ENCODE measurements around the gene SUSD4. TPM values are rescaled to one million over a fixed set of nuclear protein-coding genes. Genes with fewer than 3 reads are reported as not detected.

The SUSD4 gene, protein sequence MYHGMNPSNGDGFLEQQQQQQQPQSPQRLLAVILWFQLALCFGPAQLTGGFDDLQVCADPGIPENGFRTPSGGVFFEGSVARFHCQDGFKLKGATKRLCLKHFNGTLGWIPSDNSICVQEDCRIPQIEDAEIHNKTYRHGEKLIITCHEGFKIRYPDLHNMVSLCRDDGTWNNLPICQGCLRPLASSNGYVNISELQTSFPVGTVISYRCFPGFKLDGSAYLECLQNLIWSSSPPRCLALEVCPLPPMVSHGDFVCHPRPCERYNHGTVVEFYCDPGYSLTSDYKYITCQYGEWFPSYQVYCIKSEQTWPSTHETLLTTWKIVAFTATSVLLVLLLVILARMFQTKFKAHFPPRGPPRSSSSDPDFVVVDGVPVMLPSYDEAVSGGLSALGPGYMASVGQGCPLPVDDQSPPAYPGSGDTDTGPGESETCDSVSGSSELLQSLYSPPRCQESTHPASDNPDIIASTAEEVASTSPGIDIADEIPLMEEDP
- total RNA-seq (ENCODE audit: low replicate concordance): 1.6 and 3.5 TPM in 2 replicates

DNA sequence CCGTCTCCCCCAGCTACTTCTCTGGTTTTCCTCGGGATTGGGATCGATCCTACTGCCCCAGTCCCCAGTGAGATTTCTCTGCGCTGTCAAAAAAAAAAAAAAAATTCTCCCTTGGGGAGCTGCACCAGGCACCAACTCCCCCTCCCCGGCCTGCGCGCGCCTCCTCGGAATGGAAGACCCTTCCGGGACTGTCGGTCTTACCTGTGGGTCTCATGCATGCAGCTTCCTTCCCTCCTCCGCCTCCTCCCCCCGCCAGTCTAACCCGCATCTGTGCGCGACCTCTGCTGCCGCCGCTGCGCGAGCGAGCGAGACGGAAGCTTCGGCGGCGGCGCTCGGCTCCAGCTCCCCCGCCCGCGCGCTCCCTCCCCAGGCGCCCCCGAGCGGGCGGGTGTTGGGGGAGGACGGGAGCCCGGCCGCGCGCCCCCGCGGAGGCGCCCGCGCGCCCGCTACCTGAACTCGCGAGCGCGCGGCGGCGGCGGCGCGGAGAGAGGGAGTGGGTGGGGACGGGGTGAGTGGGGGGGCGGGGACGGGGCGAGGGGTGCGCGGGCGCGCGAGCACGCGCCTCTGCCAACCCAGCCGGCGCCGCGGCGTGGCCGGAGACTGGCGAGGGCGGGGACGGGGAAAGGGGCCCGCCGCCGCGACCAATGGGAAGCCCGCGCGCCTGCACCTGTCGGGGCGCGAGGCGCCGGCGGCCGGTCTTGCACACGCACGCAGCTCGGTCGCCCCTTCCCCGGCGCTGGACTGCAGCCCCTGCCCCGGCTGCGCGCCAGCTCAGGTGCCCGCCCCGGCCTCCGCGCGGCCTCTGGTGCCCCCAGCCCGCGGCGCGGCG lies at the start of gene SUSD4:
SUSD4 (minus strand) TSS at position 321 of the 829 bp plus-strand sequence. CDS start 751 bp downstream, outside the sequence.
- no peaks in the 10 kb centered on the region for H3K79me2 ChIP-seq (ENCODE audit: low read depth)
- H4K20me1 ChIP-seq (ENCODE audit: low read depth): peaks cover 4% of the 10 kb centered on the region
- H3K27me3 ChIP-seq: peaks cover 73% of the 10 kb centered on the region
- peak within 1 kb of the TSS; percentile 97 for H3K4me2 ChIP-seq
- peaks cover 9% of the 10 kb centered on the region for H3K4me1 Mint-ChIP-seq
- no peaks in the 10 kb centered on the region for H3K9me3 ChIP-seq (ENCODE audit: low read depth)
- no peak within 1 kb of the TSS for H3K9ac ChIP-seq
- H2AFZ ChIP-seq (replicated peaks): peak within 1 kb of the TSS; percentile 68
- peak within 1 kb of the TSS; percentile 90 for H3K4me3 Mint-ChIP-seq
- H3K9me3 Mint-ChIP-seq: no peaks in the 10 kb centered on the region
- DNase-seq (ENCODE audit: low spot score): peak; percentile 90
- peaks cover 27% of the 10 kb centered on the region for H3F3A ChIP-seq (ENCODE audit: low read depth)
- TF ChIP-seq EZH2phosphoT487 (IDR thresholded peaks at IDR 0.05) (no peak), EZH2 (IDR thresholded peaks at IDR 0.05) (no peak)
- TF ChIP-seq, protein P1, sequence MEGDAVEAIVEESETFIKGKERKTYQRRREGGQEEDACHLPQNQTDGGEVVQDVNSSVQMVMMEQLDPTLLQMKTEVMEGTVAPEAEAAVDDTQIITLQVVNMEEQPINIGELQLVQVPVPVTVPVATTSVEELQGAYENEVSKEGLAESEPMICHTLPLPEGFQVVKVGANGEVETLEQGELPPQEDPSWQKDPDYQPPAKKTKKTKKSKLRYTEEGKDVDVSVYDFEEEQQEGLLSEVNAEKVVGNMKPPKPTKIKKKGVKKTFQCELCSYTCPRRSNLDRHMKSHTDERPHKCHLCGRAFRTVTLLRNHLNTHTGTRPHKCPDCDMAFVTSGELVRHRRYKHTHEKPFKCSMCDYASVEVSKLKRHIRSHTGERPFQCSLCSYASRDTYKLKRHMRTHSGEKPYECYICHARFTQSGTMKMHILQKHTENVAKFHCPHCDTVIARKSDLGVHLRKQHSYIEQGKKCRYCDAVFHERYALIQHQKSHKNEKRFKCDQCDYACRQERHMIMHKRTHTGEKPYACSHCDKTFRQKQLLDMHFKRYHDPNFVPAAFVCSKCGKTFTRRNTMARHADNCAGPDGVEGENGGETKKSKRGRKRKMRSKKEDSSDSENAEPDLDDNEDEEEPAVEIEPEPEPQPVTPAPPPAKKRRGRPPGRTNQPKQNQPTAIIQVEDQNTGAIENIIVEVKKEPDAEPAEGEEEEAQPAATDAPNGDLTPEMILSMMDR (IDR thresholded peaks at IDR 0.05): no peak
- H3K36me3 ChIP-seq: no peaks in the 10 kb centered on the region
- no peak within 1 kb of the TSS for H3K27ac ChIP-seq
- H3K4me3 ChIP-seq: peak within 1 kb of the TSS; percentile 65
- H3K4me1 ChIP-seq: peaks cover 12% of the 10 kb centered on the region
- H3K36me3 Mint-ChIP-seq: no peaks in the 10 kb centered on the region
- H3K27me3 Mint-ChIP-seq (ENCODE audit: insufficient read depth, low read depth): peaks cover 34% of the 10 kb centered on the region
- no peak within 1 kb of the TSS for H3K27ac Mint-ChIP-seq

DNA sequence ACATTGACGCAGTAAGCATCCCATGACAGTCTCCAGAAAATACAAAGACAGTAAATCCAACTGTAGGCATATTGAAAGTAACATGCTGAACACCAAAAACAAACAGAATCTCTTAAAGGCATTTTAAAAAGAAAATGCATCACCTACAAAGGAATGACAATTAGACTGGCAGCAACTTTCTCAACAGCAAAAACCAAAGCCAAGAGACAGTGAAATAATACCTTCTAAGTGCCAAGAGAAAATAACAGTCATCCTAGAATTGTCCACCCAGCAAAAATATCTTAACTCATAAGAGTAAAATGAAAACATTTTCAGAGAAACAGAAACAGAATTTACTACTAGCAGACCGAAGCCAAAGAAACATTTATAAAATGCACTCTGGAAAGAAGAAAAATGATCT lies 49.2 kb upstream of the SUSD4 start:
- no peak overlapping the region for H3K27ac Mint-ChIP-seq
- no peaks in the 10 kb centered on the region for H3K27me3 Mint-ChIP-seq (ENCODE audit: insufficient read depth, low read depth)
- TF ChIP-seq, protein P1 (IDR thresholded peaks at IDR 0.05): no peak
- TF ChIP-seq EZH2phosphoT487 (IDR thresholded peaks at IDR 0.05) (no peak), EZH2 (IDR thresholded peaks at IDR 0.05) (no peak)
- no peaks in the 10 kb centered on the region for H3K36me3 Mint-ChIP-seq
- H3K4me3 Mint-ChIP-seq: no peak overlapping the region
- Histone ChIP-seq H3K4me3 (no peak overlapping the region), H3K9me3 (ENCODE audit: low read depth) (no peaks in the 10 kb centered on the region), H3K27me3 (no peaks in the 10 kb centered on the region), H2AFZ (replicated peaks) (no peak overlapping the region), H3K79me2 (ENCODE audit: low read depth) (no peaks in the 10 kb centered on the region), H4K20me1 (ENCODE audit: low read depth) (no peaks in the 10 kb centered on the region), H3K36me3 (no peaks in the 10 kb centered on the region), H3K4me1 (no peaks in the 10 kb centered on the region), H3K27ac (no peak overlapping the region), H3K4me2 (no peak overlapping the region), H3F3A (ENCODE audit: low read depth) (no peaks in the 10 kb centered on the region), H3K9ac (no peak overlapping the region)
- peaks cover 6% of the 10 kb centered on the region for H3K4me1 Mint-ChIP-seq
- no peaks in the 10 kb centered on the region for H3K9me3 Mint-ChIP-seq
- no peak for DNase-seq (ENCODE audit: low spot score)

DNA sequence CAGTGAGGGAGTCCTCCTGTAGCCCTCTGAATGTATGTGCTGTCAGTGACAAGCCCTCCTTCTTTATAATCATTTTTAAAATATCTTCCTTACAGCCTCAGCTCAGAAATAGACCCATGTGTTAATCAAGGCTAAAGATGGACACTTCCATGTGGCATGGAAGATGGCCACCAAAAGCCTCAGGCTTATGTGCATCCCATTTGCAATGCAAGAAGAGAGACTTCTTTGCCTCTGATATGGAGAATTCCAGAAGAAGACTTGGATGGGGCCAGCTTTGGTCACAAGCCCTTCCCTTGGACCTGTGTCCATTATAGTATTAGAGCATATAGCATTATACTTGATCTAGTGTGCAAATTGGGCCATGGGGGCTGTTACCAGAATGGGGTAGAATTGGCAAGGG lies 47.7 kb upstream of the SUSD4 start:
- Histone ChIP-seq H2AFZ (replicated peaks) (no peak overlapping the region), H3K36me3 (no peaks in the 10 kb centered on the region), H3K4me3 (no peak overlapping the region), H3K9me3 (ENCODE audit: low read depth) (no peaks in the 10 kb centered on the region), H3F3A (ENCODE audit: low read depth) (no peaks in the 10 kb centered on the region), H4K20me1 (ENCODE audit: low read depth) (no peaks in the 10 kb centered on the region), H3K9ac (no peak overlapping the region), H3K79me2 (ENCODE audit: low read depth) (no peaks in the 10 kb centered on the region), H3K4me1 (no peaks in the 10 kb centered on the region), H3K27me3 (no peaks in the 10 kb centered on the region), H3K27ac (no peak overlapping the region), H3K4me2 (no peak overlapping the region)
- Mint-ChIP-seq H3K4me3 (no peak overlapping the region), H3K4me1 (no peaks in the 10 kb centered on the region), H3K9me3 (no peaks in the 10 kb centered on the region), H3K27ac (no peak overlapping the region), H3K36me3 (no peaks in the 10 kb centered on the region), H3K27me3 (ENCODE audit: insufficient read depth, low read depth) (no peaks in the 10 kb centered on the region)
- TF ChIP-seq EZH2phosphoT487 (IDR thresholded peaks at IDR 0.05): no peak
- TF ChIP-seq EZH2 (IDR thresholded peaks at IDR 0.05): no peak
- TF ChIP-seq, protein P1 (IDR thresholded peaks at IDR 0.05): no peak
- no peak for DNase-seq (ENCODE audit: low spot score)
